Loucy (cell line): ENCODE measurements around the gene NAA38.

Experiments used
- EZH2phosphoT487 ChIP-seq: fragments of 200-600 bp; IDR thresholded peaks from 2 replicates; pipeline ENCODE4 v1.6.1; 2018; ENCODE audit warnings: antibody characterized with exemption, mild to moderate bottlenecking, moderate library complexity, borderline replicate concordance
- TF ChIP-seq, protein P1 (sequence below): fragments of 200-600 bp; sonication (generic); conservative IDR thresholded peaks from 2 replicates; pipeline ENCODE4 v1.5.1; 2014; ENCODE audit warnings: mild to moderate bottlenecking, antibody characterized with exemption, low read length

DNA sequence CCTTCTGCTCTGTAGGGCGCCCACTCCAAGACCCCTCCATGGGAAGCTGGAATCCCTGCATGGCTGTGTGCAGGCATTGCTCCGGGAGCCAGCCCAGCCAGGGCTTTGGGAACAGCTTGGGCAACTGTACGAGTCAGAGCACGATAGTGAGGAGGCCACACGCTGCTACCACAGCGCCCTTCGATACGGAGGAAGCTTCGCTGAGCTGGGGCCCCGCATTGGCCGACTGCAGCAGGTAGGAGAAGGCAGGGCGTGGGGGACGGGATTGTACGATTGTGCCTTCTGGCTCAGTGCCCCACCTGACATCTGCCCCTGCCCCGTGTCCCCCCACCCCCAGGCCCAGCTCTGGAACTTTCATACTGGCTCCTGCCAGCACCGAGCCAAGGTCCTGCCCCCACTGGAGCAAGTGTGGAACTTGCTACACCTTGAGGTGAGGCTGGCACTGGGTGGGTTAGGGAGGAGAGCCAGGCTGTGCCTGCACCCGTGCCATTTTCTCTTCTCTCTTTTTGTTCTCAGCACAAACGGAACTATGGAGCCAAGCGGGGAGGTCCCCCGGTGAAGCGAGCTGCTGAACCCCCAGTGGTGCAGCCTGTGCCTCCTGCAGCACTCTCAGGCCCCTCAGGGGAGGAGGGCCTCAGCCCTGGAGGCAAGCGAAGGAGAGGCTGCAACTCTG, 11.2 kb downstream of the NAA38 start:
- TF ChIP-seq, protein P1, sequence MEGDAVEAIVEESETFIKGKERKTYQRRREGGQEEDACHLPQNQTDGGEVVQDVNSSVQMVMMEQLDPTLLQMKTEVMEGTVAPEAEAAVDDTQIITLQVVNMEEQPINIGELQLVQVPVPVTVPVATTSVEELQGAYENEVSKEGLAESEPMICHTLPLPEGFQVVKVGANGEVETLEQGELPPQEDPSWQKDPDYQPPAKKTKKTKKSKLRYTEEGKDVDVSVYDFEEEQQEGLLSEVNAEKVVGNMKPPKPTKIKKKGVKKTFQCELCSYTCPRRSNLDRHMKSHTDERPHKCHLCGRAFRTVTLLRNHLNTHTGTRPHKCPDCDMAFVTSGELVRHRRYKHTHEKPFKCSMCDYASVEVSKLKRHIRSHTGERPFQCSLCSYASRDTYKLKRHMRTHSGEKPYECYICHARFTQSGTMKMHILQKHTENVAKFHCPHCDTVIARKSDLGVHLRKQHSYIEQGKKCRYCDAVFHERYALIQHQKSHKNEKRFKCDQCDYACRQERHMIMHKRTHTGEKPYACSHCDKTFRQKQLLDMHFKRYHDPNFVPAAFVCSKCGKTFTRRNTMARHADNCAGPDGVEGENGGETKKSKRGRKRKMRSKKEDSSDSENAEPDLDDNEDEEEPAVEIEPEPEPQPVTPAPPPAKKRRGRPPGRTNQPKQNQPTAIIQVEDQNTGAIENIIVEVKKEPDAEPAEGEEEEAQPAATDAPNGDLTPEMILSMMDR = no peak
- TF ChIP-seq EZH2phosphoT487 = no peak
